HEK293 (cell line): ENCODE results near the gene SLC26A4.

ENCODE experiments used
- CTCF ChIP-seq: fragments of 450-650 bp; formaldehyde crosslinking; IDR thresholded peaks from 2 replicates; pipeline ENCODE4 v1.5.1; 2016; ENCODE audit warnings: missing biosample characterization, missing genetic modification characterization
- KLF7 ChIP-seq: fragments of 450-650 bp; formaldehyde crosslinking; IDR thresholded peaks from 2 replicates; pipeline ENCODE4 v1.5.1; 2016; ENCODE audit warnings: missing biosample characterization, missing genetic modification characterization, borderline replicate concordance
- MEIS1 ChIP-seq: sonication (generic); formaldehyde crosslinking; IDR thresholded peaks from 2 replicates; pipeline ENCODE4 v1.8.1; 2022; ENCODE audit warnings: missing genetic modification reagents, mild to moderate bottlenecking, borderline replicate concordance
- MZF1 ChIP-seq: fragments of 450-650 bp; formaldehyde crosslinking; IDR thresholded peaks from 2 replicates; pipeline ENCODE4 v1.5.1; 2017; ENCODE audit warnings: missing biosample characterization, missing genetic modification characterization, borderline replicate concordance
- ZBTB1 ChIP-seq: fragments of 450-650 bp; formaldehyde crosslinking; IDR thresholded peaks from 2 replicates; pipeline ENCODE4 v1.5.1; 2016; ENCODE audit warnings: missing biosample characterization, missing genetic modification characterization
- ZBTB11 ChIP-seq: fragments of 450-650 bp; formaldehyde crosslinking; conservative IDR thresholded peaks from 2 replicates; pipeline ENCODE4 v1.5.1; 2016; ENCODE audit warnings: low read depth, missing biosample characterization, missing genetic modification characterization
- ZBTB7A ChIP-seq: fragments of 450-650 bp; formaldehyde crosslinking; IDR thresholded peaks from 2 replicates; pipeline ENCODE4 v1.5.1; 2016; ENCODE audit warnings: low read depth, missing biosample characterization, missing genetic modification characterization
- ZNF311 ChIP-seq: fragments of 450-650 bp; formaldehyde crosslinking; IDR thresholded peaks from 2 replicates; pipeline ENCODE4 v1.5.1; 2017; ENCODE audit warnings: missing biosample characterization, missing genetic modification characterization, borderline replicate concordance
- ZNF510 ChIP-seq: fragments of 450-650 bp; formaldehyde crosslinking; IDR thresholded peaks from 2 replicates; pipeline ENCODE4 v1.5.1; 2018; ENCODE audit warnings: mild to moderate bottlenecking, missing genetic modification characterization, missing biosample characterization; ENCODE audit not compliant: insufficient replicate concordance
- ZNF670 ChIP-seq: fragments of 450-650 bp; formaldehyde crosslinking; IDR thresholded peaks from 2 replicates; pipeline ENCODE4 v1.5.1; 2016; ENCODE audit warnings: missing biosample characterization, missing genetic modification characterization, low read depth
- ZNF777 ChIP-seq: fragments of 450-650 bp; formaldehyde crosslinking; IDR thresholded peaks from 2 replicates; pipeline ENCODE4 v1.5.1; 2017; ENCODE audit warnings: missing biosample characterization, missing genetic modification characterization, borderline replicate concordance
- ZSCAN23 ChIP-seq: fragments of 450-650 bp; formaldehyde crosslinking; IDR thresholded peaks from 2 replicates; pipeline ENCODE4 v1.5.1; 2016; ENCODE audit warnings: missing biosample characterization, missing genetic modification characterization

- no peak for TF ChIP-seq CTCF
- no peak for TF ChIP-seq ZBTB7A (tag by site-specific recombination)
- TF ChIP-seq ZNF777 (tag by site-specific recombination): no peak
- no peak for TF ChIP-seq ZBTB11 (tag by site-specific recombination)
- no peak for TF ChIP-seq ZSCAN23 (tag by site-specific recombination)
- TF ChIP-seq ZBTB1 (tag by site-specific recombination): no peak
- no peak for TF ChIP-seq ZNF311 (tag by site-specific recombination)
- TF ChIP-seq ZNF670 (tag by site-specific recombination): no peak
- no peak for TF ChIP-seq MZF1 (tag by site-specific recombination)
- no peak for TF ChIP-seq ZNF510 (tag by site-specific recombination)
- TF ChIP-seq KLF7: no peak
- no peak for TF ChIP-seq MEIS1 (CRISPR knock-in tag)
Measured at GRCh38 chr7:107690611-107691010, 30.0 kb downstream of the SLC26A4 start.
